GM18858 (cell line): ENCODE data around the gene REST.
A peak's percentile ranks its signal among the peaks of the same experiment; 100 is the strongest.
"Not testable (repeated sequence)": the region's sequence is repeated elsewhere in the genome, so short reads cannot be mapped to it uniquely, and the experiment has no call there.

ENCODE experiments used
- ATAC-seq: cut with Tn5 transposase; IDR thresholded peaks from one replicate; pipeline ENCODE4 v1.9.1; 2021; ENCODE audit not compliant: unreplicated experiment

The REST gene

GRCh38 chr4:56907489-56908205, at the start of gene REST:
Gene REST, plus strand, starts transcription at chr4:56907900. Its CDS starts 2,739 bp downstream, at chr4:56910639.
- peak; percentile 33 for ATAC-seq

- ATAC-seq, result peak; percentile 71
Measured at GRCh38 chr4:56859841-56860240, 47.9 kb upstream of the REST start.

- ATAC-seq, result peak; percentile 46
Measured at GRCh38 chr4:56860781-56861180, 46.9 kb upstream of the REST start.

GRCh38 chr4:56861360-56861759, 46.3 kb upstream of the REST start:
- ATAC-seq, result no peak

GRCh38 chr4:56863441-56864139, 44.1 kb upstream of the REST start:
- ATAC-seq, result no peak

GRCh38 chr4:56870946-56871345, 36.8 kb upstream of the REST start:
- no peak for ATAC-seq

- ATAC-seq, result no peak
Measured at GRCh38 chr4:56871371-56871866, 36.3 kb upstream of the REST start.

- ATAC-seq, result no peak
Measured at GRCh38 chr4:56874166-56874565, 33.5 kb upstream of the REST start.

GRCh38 chr4:56874923-56875322, 32.8 kb upstream of the REST start:
- no peak for ATAC-seq

GRCh38 chr4:56876264-56876663, 31.4 kb upstream of the REST start:
- no peak for ATAC-seq

GRCh38 chr4:56879996-56880395, 27.7 kb upstream of the REST start:
- no peak for ATAC-seq

- ATAC-seq, result no peak
Measured at GRCh38 chr4:56880572-56880971, 27.1 kb upstream of the REST start.

GRCh38 chr4:56884511-56884910, 23.2 kb upstream of the REST start:
- ATAC-seq, result not testable (repeated sequence)

- ATAC-seq, result no peak
Measured at GRCh38 chr4:56892691-56893090, 15.0 kb upstream of the REST start.

- ATAC-seq, result not testable (repeated sequence)
Measured at GRCh38 chr4:56897842-56898241, 9.9 kb upstream of the REST start.

- ATAC-seq, result not testable (repeated sequence)
Measured at GRCh38 chr4:56900186-56900585, 7.5 kb upstream of the REST start.

GRCh38 chr4:56902703-56903102, 5.0 kb upstream of the REST start:
- no peak for ATAC-seq

- ATAC-seq, result no peak
Measured at GRCh38 chr4:56905796-56906195, 1.9 kb upstream of the REST start.

- ATAC-seq, result no peak
Measured at GRCh38 chr4:56906489-56907393, 959 bp upstream of the REST start.

- peak; percentile 44 for ATAC-seq
Measured at GRCh38 chr4:56908206-56909085, 746 bp downstream of the REST start.
